HG03064 (cell line): Measurements from ENCODE around the gene NPY5R.

ENCODE experiments used
- ATAC-seq: cut with Tn5 transposase; IDR thresholded peaks from one replicate; pipeline ENCODE4 v1.9.1; 2021; ENCODE audit warnings: low read depth; ENCODE audit not compliant: unreplicated experiment

NPY5R gene

GRCh38 chr4:163384434-163384833 is 40.7 kb downstream of the NPY5R start:
- no peak for ATAC-seq

GRCh38 chr4:163384926-163385325 is 41.2 kb downstream of the NPY5R start:
- no peak for ATAC-seq

GRCh38 chr4:163385466-163385865 is 41.8 kb downstream of the NPY5R start:
- ATAC-seq, result no peak

GRCh38 chr4:163391756-163392155 is 48.1 kb downstream of the NPY5R start:
- ATAC-seq, result no peak

- ATAC-seq, result no peak
These were observed 48.6 kb downstream of the NPY5R start for GRCh38 chr4:163392328-163392727.

GRCh38 chr4:163393471-163393870 is 49.8 kb downstream of the NPY5R start:
- ATAC-seq, result no peak

- ATAC-seq, result no peak
These were observed 51.4 kb downstream of the NPY5R start for GRCh38 chr4:163395055-163395454.

- ATAC-seq, result no peak
These were observed 52.1 kb downstream of the NPY5R start for GRCh38 chr4:163395758-163396157.

- ATAC-seq, result no peak
These were observed 54.5 kb downstream of the NPY5R start for GRCh38 chr4:163398238-163398637.

- ATAC-seq, result no peak
These were observed 57.2 kb downstream of the NPY5R start for GRCh38 chr4:163400911-163401310.
